Suppressor macrophage (primary cell): Measurements from ENCODE around the gene KCNK7.

Source experiments
- DNase-seq, 4 experiments: peaks; one replicate each; pipeline ENCODE4 v3.0.0-alpha.2; 2020 to 2022

KCNK7 gene

GRCh38 chr11:65627202-65627601 lies 31.6 kb upstream of the KCNK7 start:
- no peak for DNase-seq

GRCh38 chr11:65625628-65626342 lies 30.2 kb upstream of the KCNK7 start:
- DNase-seq = peak; percentile 79 to 90 (median 83)

- DNase-seq = no peak
Measured at GRCh38 chr11:65624931-65625627, 29.5 kb upstream of the KCNK7 start.

- no peak for DNase-seq
Measured at GRCh38 chr11:65623852-65624616, 28.4 kb upstream of the KCNK7 start.

- no peak for DNase-seq
Measured at GRCh38 chr11:65623177-65623576, 27.6 kb upstream of the KCNK7 start.

- no peak for DNase-seq
Measured at GRCh38 chr11:65622011-65622410, 26.4 kb upstream of the KCNK7 start.

GRCh38 chr11:65621460-65621859 lies 25.9 kb upstream of the KCNK7 start:
- no peak for DNase-seq

- DNase-seq = no peak
Measured at GRCh38 chr11:65620666-65621065, 25.1 kb upstream of the KCNK7 start.

GRCh38 chr11:65619281-65619928 lies 23.8 kb upstream of the KCNK7 start:
- no peak for DNase-seq

- no peak for DNase-seq
Measured at GRCh38 chr11:65618763-65619162, 23.2 kb upstream of the KCNK7 start.

GRCh38 chr11:65617990-65618751 lies 22.6 kb upstream of the KCNK7 start:
- DNase-seq = no peak

- no peak for DNase-seq
Measured at GRCh38 chr11:65617136-65617850, 21.7 kb upstream of the KCNK7 start.

- no peak for DNase-seq
Measured at GRCh38 chr11:65616575-65617001, 21.0 kb upstream of the KCNK7 start.

GRCh38 chr11:65615950-65616574 lies 20.5 kb upstream of the KCNK7 start:
- DNase-seq = peak in 2 of 4 experiments; percentile 40 to 56

- peak; percentile 100 for DNase-seq
Measured at GRCh38 chr11:65615229-65615949, 19.8 kb upstream of the KCNK7 start, which contains the start of gene PCNX3. Gene PCNX3, plus strand, starts transcription at chr11:65615776. Its CDS starts 536 bp downstream, at chr11:65616312.

GRCh38 chr11:65613091-65613928 lies 17.7 kb upstream of the KCNK7 start:
- DNase-seq = peak in 2 of 4 experiments; percentile 25 to 61

- no peak for DNase-seq
Measured at GRCh38 chr11:65612691-65613090, 17.1 kb upstream of the KCNK7 start.

- DNase-seq = peak in 1 of 4 experiments; percentile 33
Measured at GRCh38 chr11:65611758-65612603, 16.4 kb upstream of the KCNK7 start.
